Measurements from ENCODE around the gene WDR5.

GRCh38 chr9:134163371-134164196 lies 27.7 kb downstream of the WDR5 start:
- TF ChIP-seq, protein P1, sequence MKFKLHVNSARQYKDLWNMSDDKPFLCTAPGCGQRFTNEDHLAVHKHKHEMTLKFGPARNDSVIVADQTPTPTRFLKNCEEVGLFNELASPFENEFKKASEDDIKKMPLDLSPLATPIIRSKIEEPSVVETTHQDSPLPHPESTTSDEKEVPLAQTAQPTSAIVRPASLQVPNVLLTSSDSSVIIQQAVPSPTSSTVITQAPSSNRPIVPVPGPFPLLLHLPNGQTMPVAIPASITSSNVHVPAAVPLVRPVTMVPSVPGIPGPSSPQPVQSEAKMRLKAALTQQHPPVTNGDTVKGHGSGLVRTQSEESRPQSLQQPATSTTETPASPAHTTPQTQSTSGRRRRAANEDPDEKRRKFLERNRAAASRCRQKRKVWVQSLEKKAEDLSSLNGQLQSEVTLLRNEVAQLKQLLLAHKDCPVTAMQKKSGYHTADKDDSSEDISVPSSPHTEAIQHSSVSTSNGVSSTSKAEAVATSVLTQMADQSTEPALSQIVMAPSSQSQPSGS (tag by site-specific recombination; IDR thresholded peaks at IDR 0.05; ENCODE audit: low read depth) = no peak
- TF ChIP-seq ZNF174 (tag by site-specific recombination; IDR thresholded peaks at IDR 0.05) (no peak), ELK4 (IDR thresholded peaks at IDR 0.05; ENCODE audit: borderline replicate concordance, low read depth, low read length) (no peak), ZNF138 (tag by site-specific recombination; IDR thresholded peaks at IDR 0.05; ENCODE audit: borderline replicate concordance) (no peak), CTCF (tag by site-specific recombination; IDR thresholded peaks at IDR 0.05) (no peak), ZNF140 (tag by site-specific recombination; IDR thresholded peaks at IDR 0.05) (no peak), ZNF521 (tag by site-specific recombination; IDR thresholded peaks at IDR 0.05) (no peak), ZNF549 (tag by site-specific recombination; IDR thresholded peaks at IDR 0.05) (no peak), ZBTB49 (tag by site-specific recombination; IDR thresholded peaks at IDR 0.05; ENCODE audit: low read depth) (no peak), KLF7 (tag by site-specific recombination; IDR thresholded peaks at IDR 0.05; ENCODE audit: borderline replicate concordance) (no peak), RBAK (tag by site-specific recombination; IDR thresholded peaks at IDR 0.05) (no peak)
- TF ChIP-seq, protein P2, sequence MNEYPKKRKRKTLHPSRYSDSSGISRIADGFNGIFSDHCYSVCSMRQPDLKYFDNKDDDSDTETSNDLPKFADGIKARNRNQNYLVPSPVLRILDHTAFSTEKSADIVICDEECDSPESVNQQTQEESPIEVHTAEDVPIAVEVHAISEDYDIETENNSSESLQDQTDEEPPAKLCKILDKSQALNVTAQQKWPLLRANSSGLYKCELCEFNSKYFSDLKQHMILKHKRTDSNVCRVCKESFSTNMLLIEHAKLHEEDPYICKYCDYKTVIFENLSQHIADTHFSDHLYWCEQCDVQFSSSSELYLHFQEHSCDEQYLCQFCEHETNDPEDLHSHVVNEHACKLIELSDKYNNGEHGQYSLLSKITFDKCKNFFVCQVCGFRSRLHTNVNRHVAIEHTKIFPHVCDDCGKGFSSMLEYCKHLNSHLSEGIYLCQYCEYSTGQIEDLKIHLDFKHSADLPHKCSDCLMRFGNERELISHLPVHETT (tag by site-specific recombination; IDR thresholded peaks at IDR 0.05) = no peak
